Progenitor cell of endocrine pancreas (in vitro differentiated cells): ENCODE data around the gene AK8. TPM values are rescaled to one million over a fixed set of nuclear protein-coding genes. Genes with fewer than 3 reads are reported as not detected.

Experiments
- DNase-seq: peaks from one replicate; pipeline ENCODE4 v3.0.0; 2021; ENCODE audit warnings: low spot score; ENCODE audit not compliant: unreplicated experiment
- H3K27ac Mint-ChIP-seq: 2 replicates; pipeline ENCODE4 v1.8.0; 2021; ENCODE audit warnings: mild to moderate bottlenecking, moderate library complexity, mixed read lengths
- H3K27me3 Mint-ChIP-seq: 2 replicates; pipeline ENCODE4 v1.8.0; 2021; ENCODE audit warnings: mixed read lengths
- H3K36me3 Mint-ChIP-seq: 2 replicates; pipeline ENCODE4 v1.8.0; 2022; ENCODE audit warnings: mixed read lengths; ENCODE audit not compliant: insufficient read depth
- H3K4me1 Mint-ChIP-seq: 2 replicates; pipeline ENCODE4 v1.8.0; 2021; ENCODE audit warnings: low read depth, mixed read lengths
- H3K4me3 Mint-ChIP-seq: 2 replicates; pipeline ENCODE4 v1.8.0; 2021; ENCODE audit warnings: low read depth, mild to moderate bottlenecking, moderate library complexity, mixed read lengths
- H3K9me3 Mint-ChIP-seq: 2 replicates; pipeline ENCODE4 v1.8.0; 2021; ENCODE audit warnings: low read depth, mixed read lengths
- total RNA-seq: library from RNA; stranded (reverse); gene quantifications from 2 replicates; pipeline ENCODE4 v1.2.1, GENCODE V29; 2021
- TF ChIP-seq, protein P1 (sequence below): fragments of 200-600 bp; sonication (generic); IDR thresholded peaks from one replicate; pipeline ENCODE4 v1.5.0; 2021; ENCODE audit warnings: antibody characterized with exemption, mild to moderate bottlenecking; ENCODE audit not compliant: unreplicated experiment

Gene AK8
- total RNA-seq, 1 donor from 2014 or later = 1.9 TPM

- Mint-ChIP-seq H3K4me1 (no peaks in the 10 kb centered on the region), H3K27ac (no peak overlapping the region), H3K36me3 (no peaks in the 10 kb centered on the region), H3K27me3 (peaks cover 45% of the 10 kb centered on the region), H3K4me3 (no peak overlapping the region), H3K9me3 (no peaks in the 10 kb centered on the region)
- DNase-seq = no peak
- TF ChIP-seq, protein P1, sequence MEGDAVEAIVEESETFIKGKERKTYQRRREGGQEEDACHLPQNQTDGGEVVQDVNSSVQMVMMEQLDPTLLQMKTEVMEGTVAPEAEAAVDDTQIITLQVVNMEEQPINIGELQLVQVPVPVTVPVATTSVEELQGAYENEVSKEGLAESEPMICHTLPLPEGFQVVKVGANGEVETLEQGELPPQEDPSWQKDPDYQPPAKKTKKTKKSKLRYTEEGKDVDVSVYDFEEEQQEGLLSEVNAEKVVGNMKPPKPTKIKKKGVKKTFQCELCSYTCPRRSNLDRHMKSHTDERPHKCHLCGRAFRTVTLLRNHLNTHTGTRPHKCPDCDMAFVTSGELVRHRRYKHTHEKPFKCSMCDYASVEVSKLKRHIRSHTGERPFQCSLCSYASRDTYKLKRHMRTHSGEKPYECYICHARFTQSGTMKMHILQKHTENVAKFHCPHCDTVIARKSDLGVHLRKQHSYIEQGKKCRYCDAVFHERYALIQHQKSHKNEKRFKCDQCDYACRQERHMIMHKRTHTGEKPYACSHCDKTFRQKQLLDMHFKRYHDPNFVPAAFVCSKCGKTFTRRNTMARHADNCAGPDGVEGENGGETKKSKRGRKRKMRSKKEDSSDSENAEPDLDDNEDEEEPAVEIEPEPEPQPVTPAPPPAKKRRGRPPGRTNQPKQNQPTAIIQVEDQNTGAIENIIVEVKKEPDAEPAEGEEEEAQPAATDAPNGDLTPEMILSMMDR = no peak
Measured at GRCh38 chr9:132801659-132802058, 76.4 kb downstream of the AK8 start.

DNA sequence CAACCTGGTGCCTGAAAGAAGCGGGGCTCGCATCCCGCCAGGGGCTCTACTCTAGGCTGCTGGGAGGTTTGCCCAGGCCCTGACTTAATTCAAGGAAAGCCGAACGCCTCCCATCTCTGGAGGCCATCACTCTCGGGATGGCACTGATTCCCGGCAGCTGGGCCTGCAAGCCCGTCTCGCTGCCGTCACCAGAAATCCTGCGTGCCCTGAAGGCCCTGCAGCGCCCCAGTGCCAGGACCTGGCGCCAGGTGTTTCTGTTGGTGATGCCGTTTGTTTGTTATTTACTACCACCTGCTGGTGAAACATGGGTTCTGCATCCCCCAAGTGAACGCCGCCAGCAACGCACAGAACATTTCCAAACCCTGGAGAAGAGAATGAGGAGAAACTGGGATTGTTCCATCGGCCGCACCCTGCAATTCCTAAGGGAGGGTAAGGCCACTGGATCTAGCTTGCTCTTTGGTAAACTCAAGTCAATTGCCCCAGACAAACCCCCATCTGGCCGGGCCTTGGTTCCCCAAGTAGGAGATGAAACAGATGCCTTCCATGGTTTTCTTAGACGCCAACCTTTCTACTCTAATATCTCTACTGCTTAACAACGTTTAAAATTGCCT, 77.9 kb downstream of the AK8 start:
- peak; percentile 54 for DNase-seq
- no peak overlapping the region for H3K4me3 Mint-ChIP-seq
- no peak overlapping the region for H3K27ac Mint-ChIP-seq
- TF ChIP-seq, protein P1 = peak; percentile 87
- H3K27me3 Mint-ChIP-seq = peaks cover 41% of the 10 kb centered on the region
- H3K36me3 Mint-ChIP-seq = no peaks in the 10 kb centered on the region
- no peaks in the 10 kb centered on the region for H3K4me1 Mint-ChIP-seq
- no peaks in the 10 kb centered on the region for H3K9me3 Mint-ChIP-seq

- Mint-ChIP-seq H3K4me1 (no peaks in the 10 kb centered on the region), H3K4me3 (no peak overlapping the region), H3K27me3 (peaks cover 51% of the 10 kb centered on the region)
Measured at GRCh38 chr9:132798817-132799790, 79.0 kb downstream of the AK8 start.

GRCh38 chr9:132797861-132798659, 80.0 kb downstream of the AK8 start:
- Mint-ChIP-seq H3K4me3 (no peak overlapping the region), H3K27me3 (peaks cover 59% of the 10 kb centered on the region), H3K4me1 (no peaks in the 10 kb centered on the region), H3K27ac (no peak overlapping the region), H3K36me3 (no peaks in the 10 kb centered on the region), H3K9me3 (no peaks in the 10 kb centered on the region)
- TF ChIP-seq, protein P1 = no peak
- DNase-seq = no peak

More at GRCh38 chr9:132798817-132799790, 79.0 kb downstream of the AK8 start:
- DNase-seq = no peak
- Mint-ChIP-seq H3K27ac (no peak overlapping the region), H3K9me3 (no peaks in the 10 kb centered on the region), H3K36me3 (no peaks in the 10 kb centered on the region)
- TF ChIP-seq, protein P1 = no peak
